ENCODE data around the gene CBR4. TPM values are rescaled to one million over a fixed set of nuclear protein-coding genes. Genes with fewer than 3 reads are reported as not detected.

The CBR4 gene
- total and polyA plus RNA-seq, 2 donors (not counting 1 experiment from before 2014, with no cell fraction given) = 3.3 to 19.0 TPM

- TF ChIP-seq CTCF (conservative IDR thresholded peaks at IDR 0.05 in 1 of 2, IDR thresholded peaks at IDR 0.05 in 1 of 2; ENCODE audit: low read depth in 1 of 2, low read length in 2 of 2) = peak in 1 of 2 donors; percentile 34
- no peak for TF ChIP-seq EZH2 (IDR thresholded peaks at IDR 0.05; ENCODE audit: low read length, missing control alignments)
- Histone ChIP-seq H3K9ac (ENCODE audit: insufficient read depth, low read length) (peak overlapping the region; percentile 66), H4K20me1 (ENCODE audit: control insufficient read depth, extremely low read depth, insufficient read depth, low read length) (no peaks in the 10 kb centered on the region), H3K4me2 (ENCODE audit: extremely low read depth, insufficient read depth, low read length) (peak overlapping the region; percentile 80), H3K36me3 (ENCODE audit: control insufficient read depth, insufficient read depth, low read length) (no peaks in the 10 kb centered on the region), H3K27ac (ENCODE audit: insufficient read depth, low read length) (peak overlapping the region; percentile 82), H3K4me1 (ENCODE audit: control insufficient read depth, extremely low read depth, insufficient read depth, low read length) (peaks cover 5% of the 10 kb centered on the region), H3K27me3 (ENCODE audit: control insufficient read depth, insufficient read depth, low read length) (no peaks in the 10 kb centered on the region), H3K9me3 (ENCODE audit: control insufficient read depth, insufficient read depth, low read depth, low read length) (no peaks in the 10 kb centered on the region), H3K4me3 (replicated peaks in 1 of 4; ENCODE audit: control extremely low read depth in 1 of 4, insufficient read depth in 1 of 4, low read depth in 3 of 4, low read length in 4 of 4) (peak overlapping the region; percentile 70 to 82 (median 73)), H2AFZ (ENCODE audit: low read length) (peak overlapping the region; percentile 77), H3K79me2 (ENCODE audit: control insufficient read depth, insufficient read depth, low read length) (peaks cover 3% of the 10 kb centered on the region)
- peak; percentile 57 to 70 for DNase-seq (ENCODE audit: low read depth in 2 of 2)
Observed at GRCh38 chr4:169009286-169010124, 550 bp downstream of the CBR4 start.

- no peak overlapping the region for H3K4me3 ChIP-seq (replicated peaks in 1 of 4; ENCODE audit: control extremely low read depth in 1 of 4, insufficient read depth in 1 of 4, low read depth in 3 of 4, low read length in 4 of 4)
- H3K4me2 ChIP-seq (ENCODE audit: extremely low read depth, insufficient read depth, low read length) = no peak overlapping the region
- H3K36me3 ChIP-seq (ENCODE audit: control insufficient read depth, insufficient read depth, low read length) = peaks cover 4% of the 10 kb centered on the region
- TF ChIP-seq EZH2 (IDR thresholded peaks at IDR 0.05; ENCODE audit: low read length, missing control alignments) (no peak), CTCF (conservative IDR thresholded peaks at IDR 0.05 in 1 of 2, IDR thresholded peaks at IDR 0.05 in 1 of 2; ENCODE audit: low read depth in 1 of 2, low read length in 2 of 2) (peak in 1 of 2 donors; percentile 44)
- no peaks in the 10 kb centered on the region for H4K20me1 ChIP-seq (ENCODE audit: control insufficient read depth, extremely low read depth, insufficient read depth, low read length)
- no peaks in the 10 kb centered on the region for H3K9me3 ChIP-seq (ENCODE audit: control insufficient read depth, insufficient read depth, low read depth, low read length)
- no peaks in the 10 kb centered on the region for H3K27me3 ChIP-seq (ENCODE audit: control insufficient read depth, insufficient read depth, low read length)
- H3K4me1 ChIP-seq (ENCODE audit: control insufficient read depth, extremely low read depth, insufficient read depth, low read length) = peaks cover 5% of the 10 kb centered on the region
- no peak overlapping the region for H3K27ac ChIP-seq (ENCODE audit: insufficient read depth, low read length)
- no peak overlapping the region for H3K9ac ChIP-seq (ENCODE audit: insufficient read depth, low read length)
- H2AFZ ChIP-seq (ENCODE audit: low read length) = no peak overlapping the region
- peak in 1 of 2 donors; percentile 51 for DNase-seq (ENCODE audit: low read depth in 2 of 2)
- H3K79me2 ChIP-seq (ENCODE audit: control insufficient read depth, insufficient read depth, low read length) = peaks cover 3% of the 10 kb centered on the region
Observed at GRCh38 chr4:169005453-169006099, 4.5 kb downstream of the CBR4 start.

- Histone ChIP-seq H3K4me3 (replicated peaks in 1 of 4; ENCODE audit: control extremely low read depth in 1 of 4, insufficient read depth in 1 of 4, low read depth in 3 of 4, low read length in 4 of 4) (no peak overlapping the region), H3K4me1 (ENCODE audit: control insufficient read depth, extremely low read depth, insufficient read depth, low read length) (no peaks in the 10 kb centered on the region)
- no peak for DNase-seq (ENCODE audit: low read depth in 2 of 2)
Observed at GRCh38 chr4:169000315-169000714, 9.7 kb downstream of the CBR4 start.

More at GRCh38 chr4:169000315-169000714, 9.7 kb downstream of the CBR4 start:
- H3K36me3 ChIP-seq (ENCODE audit: control insufficient read depth, insufficient read depth, low read length) = peaks cover 6% of the 10 kb centered on the region
- no peaks in the 10 kb centered on the region for H3K79me2 ChIP-seq (ENCODE audit: control insufficient read depth, insufficient read depth, low read length)
- no peaks in the 10 kb centered on the region for H3K27me3 ChIP-seq (ENCODE audit: control insufficient read depth, insufficient read depth, low read length)
- TF ChIP-seq EZH2 (IDR thresholded peaks at IDR 0.05; ENCODE audit: low read length, missing control alignments) = no peak
- no peak for TF ChIP-seq CTCF (conservative IDR thresholded peaks at IDR 0.05 in 1 of 2, IDR thresholded peaks at IDR 0.05 in 1 of 2; ENCODE audit: low read depth in 1 of 2, low read length in 2 of 2)
- no peak overlapping the region for H3K9ac ChIP-seq (ENCODE audit: insufficient read depth, low read length)
- no peaks in the 10 kb centered on the region for H4K20me1 ChIP-seq (ENCODE audit: control insufficient read depth, extremely low read depth, insufficient read depth, low read length)
- no peak overlapping the region for H2AFZ ChIP-seq (ENCODE audit: low read length)
- H3K9me3 ChIP-seq (ENCODE audit: control insufficient read depth, insufficient read depth, low read depth, low read length) = no peaks in the 10 kb centered on the region
- no peak overlapping the region for H3K27ac ChIP-seq (ENCODE audit: insufficient read depth, low read length)
- no peak overlapping the region for H3K4me2 ChIP-seq (ENCODE audit: extremely low read depth, insufficient read depth, low read length)
